ENCODE data around the gene TXNDC17.
A peak's percentile ranks its signal among the peaks of the same experiment; 100 is the strongest.
"Not testable (repeated sequence)": the region's sequence is repeated elsewhere in the genome, so short reads cannot be mapped to it uniquely, and the experiment has no call there.

TXNDC17 gene

DNA sequence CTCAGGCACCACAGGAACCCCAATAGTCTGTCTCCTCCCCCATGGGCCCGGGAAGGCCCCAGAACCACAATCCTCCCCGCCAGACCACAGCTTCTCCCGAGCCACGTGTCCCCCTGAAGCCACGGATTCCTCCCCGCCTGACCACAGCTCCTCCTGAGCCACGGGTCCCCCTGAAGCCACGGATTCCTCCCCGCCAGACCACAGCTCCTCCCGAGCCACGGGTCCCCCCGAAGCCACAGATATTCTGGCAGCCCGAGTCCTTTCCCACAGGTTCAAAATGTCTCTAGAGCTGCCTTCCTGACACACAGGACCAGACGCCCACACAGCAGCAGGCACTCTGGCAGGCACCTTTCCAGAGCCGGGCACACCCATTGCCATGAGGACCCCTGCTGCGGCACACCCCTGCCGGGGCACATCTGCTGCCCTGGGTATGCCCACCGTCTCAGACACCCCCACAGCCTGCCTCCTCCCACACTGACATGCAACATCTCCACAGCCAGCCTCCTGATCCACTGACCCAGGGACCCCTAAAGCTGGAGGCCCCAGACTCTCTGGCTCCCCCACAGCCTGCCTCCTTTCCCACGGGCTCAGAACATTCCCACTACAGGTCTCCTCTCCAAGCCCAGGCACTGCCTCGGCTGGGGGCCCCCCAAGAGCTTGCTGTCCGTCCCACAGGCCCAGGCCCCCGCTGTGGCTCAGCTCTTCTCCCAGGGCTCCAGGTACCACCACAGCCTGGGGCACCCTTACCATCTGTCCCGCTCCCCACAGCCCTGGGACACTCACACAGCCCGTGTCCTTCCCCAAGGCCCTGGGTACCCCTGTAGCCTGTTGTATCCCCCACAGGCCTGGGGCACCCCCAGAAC lies 2.6 kb upstream of the TXNDC17 start:
- no peak for DNase-seq

DNA sequence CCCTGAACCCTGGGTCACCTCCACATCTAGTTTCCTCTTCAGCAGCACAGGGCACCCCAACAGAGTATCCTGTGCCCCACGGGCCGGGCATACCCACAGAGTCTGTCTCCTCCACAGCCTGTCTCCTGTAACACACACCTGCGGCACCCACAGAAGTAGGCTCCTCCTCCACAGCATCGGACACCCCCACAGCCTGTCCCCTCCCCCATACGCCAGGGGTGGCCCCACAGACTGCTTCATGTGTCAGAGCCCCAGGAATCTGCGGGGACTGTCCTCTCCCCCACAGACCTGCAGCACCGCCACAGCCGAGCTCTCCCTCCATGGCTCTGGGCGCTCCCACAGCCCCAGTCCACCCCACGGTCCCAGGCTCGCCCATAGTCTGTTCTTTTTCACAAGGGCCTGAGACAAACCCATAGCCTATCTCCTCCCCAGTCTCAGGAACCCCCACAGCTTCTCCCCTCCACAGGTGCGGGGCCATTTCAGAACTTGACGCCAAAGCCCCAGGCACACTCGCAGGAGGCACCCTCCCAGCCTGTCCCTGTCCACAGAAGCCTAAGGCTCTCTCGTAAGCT lies 1.8 kb upstream of the TXNDC17 start:
- no peak for DNase-seq

DNA sequence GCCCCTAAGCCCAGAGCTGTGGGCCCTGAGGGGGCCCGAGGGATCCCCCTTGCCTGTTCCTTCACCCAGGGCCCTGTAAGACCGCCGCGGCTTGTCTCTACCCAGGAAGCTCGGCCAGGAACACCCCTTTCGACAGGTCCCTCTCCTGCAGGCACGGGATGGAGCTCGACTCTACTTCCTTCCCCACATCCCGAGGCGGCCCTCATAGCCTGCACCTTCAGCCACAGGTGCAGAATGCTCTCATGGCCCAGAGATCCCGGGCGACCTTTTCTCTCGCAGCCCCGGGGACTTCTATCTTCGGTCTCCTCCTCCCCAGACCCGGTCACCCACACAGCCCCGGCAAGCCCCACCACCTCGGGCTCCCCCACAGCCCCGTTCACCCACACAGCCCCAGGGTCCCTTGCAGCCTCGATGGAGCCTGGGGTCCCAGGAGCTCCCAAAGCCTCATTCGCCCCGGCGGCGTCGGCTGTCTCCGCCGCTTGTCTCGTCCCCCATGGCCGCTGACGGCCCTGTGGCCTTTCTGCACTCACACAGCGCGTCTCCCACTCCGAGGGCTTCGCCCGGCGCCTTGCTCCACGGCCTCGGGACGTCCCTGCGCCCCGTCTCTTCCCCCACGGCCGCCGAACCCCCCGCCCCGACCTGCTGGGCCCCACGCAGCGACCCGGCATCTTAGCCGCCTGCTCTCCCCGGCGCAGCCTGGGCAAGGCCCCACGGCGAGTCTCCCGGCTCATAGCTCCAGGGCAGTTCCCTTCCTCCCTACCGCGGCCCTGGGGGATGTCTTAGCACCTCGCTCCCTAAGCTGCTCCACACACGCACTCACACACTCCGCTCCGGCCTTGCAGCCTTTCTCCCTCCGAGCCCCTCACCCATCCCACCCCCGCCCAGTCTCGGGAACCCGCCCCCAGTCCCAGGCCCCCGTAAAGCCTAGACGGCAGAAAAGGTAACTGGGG lies 999 bp upstream of the TXNDC17 start:
- no peak for DNase-seq

DNA sequence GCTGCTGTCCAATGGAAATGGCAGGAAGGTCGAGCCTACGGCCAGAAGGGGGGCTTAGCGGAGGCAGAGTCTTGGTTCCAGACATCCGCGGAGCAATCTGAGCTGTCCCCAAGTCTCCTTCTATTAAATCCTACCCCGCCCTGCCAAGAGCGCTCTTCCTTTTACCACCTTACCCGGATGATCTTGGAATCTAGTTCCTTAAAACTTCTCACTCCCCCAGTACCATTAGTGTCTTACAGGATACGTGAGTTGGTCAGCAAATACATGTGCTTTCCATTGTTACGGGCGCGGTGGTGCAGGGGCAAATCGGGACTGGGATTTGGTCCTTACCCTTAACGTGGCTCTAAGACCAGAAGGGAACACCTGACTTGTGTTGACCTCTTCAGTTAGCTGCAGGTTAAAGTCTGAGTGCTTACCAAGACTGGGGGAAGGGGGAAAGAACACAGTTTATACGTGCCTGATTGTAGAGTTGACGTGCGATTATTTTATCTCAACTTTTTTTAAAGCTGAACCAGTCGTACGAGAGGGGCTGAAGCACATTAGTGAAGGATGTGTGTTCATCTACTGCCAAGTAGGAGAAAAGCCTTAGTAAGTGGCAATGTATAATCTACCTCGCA lies 495 bp downstream of the TXNDC17 start:
- no peak for DNase-seq

DNA sequence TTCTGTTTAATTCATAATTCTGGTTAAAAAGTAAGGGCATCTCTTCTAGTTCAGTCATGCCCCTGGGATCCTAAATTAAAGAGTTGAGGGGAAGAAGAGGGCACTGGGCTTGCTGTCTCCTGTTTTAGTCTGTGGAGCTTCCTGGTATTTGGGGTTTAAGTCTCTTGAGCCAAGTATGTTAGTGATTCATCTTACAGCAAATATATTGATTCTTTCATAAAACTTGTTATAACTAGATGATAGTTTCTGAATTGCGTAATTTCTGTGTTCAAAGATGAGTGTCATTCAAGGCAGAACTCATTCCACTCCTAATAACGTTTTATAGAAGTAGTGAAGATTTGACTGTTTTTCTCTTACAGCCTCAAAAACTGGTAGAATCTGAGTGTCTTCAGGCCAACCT lies 1.7 kb downstream of the TXNDC17 start:
- DNase-seq = no peak

DNA sequence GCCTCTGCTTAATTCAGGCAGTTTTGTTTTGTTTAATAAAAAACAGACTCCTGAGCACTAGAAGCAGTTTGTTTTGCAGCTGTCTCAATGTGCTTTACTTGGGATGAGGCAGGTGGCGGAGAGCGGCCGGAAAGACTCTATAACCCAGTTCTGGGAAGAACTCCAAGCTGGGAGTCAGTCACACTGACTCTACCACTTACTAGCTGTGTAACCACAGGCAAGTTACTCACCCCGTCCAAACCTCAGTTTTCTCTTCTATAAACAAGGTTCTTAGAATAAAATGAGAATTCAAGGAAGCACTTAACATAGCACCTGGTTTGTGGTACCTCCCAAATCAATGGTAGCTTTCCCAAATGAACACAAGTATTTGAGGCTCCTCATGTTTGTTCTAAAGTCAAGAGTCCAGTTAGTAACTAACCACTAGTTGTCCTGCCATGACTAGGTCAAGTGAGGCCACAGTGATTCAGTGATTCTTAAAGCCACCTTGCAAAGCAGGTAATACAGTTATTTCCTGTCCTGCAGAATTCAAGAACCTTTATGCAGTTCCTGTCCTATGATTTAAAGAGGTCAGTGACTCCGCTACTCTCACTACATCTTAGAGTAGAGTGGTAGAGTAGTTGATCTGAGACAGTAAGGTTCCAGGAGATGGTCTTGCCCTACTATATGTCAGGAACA lies 2.7 kb downstream of the TXNDC17 start:
- DNase-seq = no peak

DNA sequence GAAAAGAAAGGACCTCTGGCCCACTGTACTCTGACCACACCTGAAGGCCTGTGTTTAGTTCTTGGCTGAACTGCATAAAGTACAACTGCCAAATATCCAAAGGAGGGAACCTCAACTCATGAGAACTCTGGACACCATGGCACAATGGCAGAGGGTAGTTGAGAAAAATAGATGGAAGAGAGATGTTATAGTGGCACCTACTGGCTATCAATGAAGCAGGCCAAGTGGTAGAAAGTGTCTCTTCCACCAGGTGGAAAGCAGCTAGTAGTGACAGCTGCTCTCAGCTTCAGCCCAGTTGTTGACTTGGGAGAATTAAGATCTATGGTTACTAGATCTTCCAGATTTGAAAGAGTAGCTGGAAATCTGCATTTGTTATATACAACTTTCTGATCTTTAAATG lies 7.3 kb downstream of the TXNDC17 start:
- no peak for DNase-seq

DNA sequence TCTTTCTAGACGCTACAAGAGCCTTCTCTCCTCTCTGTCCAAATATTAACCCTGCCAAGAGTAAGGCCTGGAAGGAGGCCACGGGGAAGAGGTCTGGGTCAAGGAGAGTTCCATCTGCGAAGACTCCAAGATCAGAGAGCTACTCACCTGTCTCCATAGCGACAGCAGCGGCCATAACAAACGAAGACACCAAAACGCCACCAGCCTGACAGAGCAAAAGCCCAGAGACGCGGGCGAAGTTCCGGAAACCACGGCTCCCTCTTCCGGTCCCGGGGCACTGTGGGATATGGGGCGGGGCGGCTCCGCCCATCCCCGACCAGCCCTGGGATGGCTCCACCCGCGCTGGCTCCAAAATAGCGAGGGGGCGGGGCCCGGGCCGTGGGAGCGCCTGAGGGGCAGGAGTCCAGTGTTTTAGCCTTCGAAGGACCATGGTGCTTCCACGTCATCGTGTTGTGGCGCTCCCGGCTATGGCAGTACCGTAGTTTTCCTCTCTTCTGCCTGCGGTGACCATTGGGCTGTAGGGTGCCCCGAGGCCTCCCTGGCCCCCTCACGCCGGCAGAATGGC lies 10.6 kb downstream of the TXNDC17 start, which contains the start of the genes C17orf100 and MED31:
C17orf100 (plus strand) TSS at position 409 of the 565 bp plus-strand sequence; CDS start at position 561, 152 bp downstream.
MED31 (minus strand) TSS at position 252 of the 565 bp plus-strand sequence; CDS start at position 175, 77 bp downstream.
- DNase-seq = peak; percentile 91

DNA sequence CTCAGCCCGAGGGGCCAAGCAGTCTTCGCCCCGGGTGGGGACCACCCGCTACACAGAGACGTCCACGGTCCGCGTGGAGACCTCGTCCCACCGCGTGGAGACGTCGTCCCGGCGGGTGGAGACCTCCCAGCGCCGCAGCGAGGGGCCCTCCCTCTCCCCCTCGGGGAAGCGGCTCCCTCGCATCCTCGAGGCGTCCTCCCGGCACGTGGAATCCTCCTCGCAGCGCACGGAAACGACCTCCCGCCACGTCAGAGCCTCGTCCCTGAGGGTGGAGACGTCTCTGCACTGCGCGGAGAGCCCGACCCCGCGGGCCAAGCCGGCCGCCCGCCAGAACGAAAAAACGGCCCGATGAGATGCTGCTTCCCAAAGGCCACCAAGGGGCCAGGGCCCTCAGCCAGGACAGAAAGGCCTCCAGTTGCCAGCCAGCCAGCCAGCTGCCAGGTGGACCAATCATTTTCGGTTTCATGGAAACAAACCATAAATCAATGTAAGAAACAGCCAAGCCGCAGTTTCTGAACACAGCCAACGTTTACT lies 11.1 kb downstream of the TXNDC17 start:
- DNase-seq = no peak

DNA sequence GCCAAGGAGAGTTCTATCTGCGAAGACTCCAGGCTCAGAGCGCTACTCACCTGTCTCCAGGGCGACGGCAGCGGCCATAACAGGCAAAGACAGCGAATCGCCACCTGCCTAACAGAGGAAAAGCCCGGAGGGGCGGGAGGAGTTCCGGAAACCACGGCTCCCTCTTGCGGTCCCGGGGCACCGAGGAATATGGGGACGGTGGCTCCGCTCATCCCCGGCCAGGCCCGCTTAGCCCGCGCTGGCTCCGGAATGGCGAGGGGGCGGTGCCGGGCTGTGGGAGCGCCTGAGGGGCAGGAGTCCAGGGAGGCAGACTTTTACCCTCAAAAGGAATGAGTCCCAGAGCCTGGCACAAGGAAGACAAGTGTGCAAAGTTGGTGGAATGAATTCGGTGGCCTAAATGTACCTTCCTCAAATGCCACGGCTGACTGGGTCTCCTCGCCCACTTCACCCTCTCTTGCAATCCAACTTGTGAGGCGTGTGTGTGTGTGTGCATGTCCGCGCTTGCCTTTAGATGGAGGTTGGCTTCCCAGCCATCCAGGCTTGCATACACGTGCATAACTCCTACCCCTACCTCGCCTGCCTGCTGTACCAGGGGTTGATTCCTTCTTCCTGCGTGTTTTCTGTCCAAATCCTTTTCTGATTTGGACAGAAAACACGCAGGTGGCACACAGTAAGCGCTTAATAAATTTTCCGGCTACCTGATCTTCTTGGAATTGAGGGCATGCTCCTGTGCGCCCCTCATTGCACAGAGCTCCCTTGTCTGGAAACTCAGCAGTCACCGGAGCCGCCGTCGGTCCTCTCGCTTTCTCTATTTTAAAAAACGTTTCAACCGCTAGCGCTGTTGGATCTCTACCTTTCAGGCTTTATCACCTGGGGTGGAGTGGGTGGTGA lies 14.2 kb downstream of the TXNDC17 start:
- no peak for DNase-seq

DNA sequence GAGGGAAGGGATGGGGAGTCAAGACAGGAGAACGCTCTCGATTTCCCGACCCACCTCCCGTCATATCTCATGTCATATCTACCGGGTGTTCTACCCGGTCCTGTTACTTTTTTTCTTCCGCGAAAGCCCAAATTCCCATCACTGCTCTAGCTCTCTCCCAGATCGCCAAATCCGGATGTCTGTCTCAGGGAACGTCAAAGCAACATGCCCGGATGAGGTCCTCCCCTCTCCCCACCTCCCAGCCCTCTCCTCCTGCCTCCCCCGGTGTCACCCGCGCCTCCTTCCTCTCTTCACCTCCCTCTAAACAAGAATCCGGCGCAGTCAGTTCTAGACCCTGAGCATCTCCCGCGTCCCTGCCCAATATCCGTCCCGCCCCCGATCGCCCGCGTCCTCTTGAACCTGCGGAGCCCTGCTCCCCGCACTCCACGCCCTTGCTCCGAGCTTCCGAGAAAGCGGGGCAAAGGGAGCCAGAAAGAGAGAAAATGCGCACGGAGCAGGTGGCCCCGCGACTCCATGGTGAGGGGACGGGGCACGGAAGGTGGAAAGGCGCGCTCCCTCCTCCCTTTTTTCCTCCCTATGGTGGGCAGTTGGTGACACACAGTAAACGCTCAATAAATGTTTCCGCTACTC lies 15.0 kb downstream of the TXNDC17 start:
- not testable (repeated sequence) for DNase-seq

DNA sequence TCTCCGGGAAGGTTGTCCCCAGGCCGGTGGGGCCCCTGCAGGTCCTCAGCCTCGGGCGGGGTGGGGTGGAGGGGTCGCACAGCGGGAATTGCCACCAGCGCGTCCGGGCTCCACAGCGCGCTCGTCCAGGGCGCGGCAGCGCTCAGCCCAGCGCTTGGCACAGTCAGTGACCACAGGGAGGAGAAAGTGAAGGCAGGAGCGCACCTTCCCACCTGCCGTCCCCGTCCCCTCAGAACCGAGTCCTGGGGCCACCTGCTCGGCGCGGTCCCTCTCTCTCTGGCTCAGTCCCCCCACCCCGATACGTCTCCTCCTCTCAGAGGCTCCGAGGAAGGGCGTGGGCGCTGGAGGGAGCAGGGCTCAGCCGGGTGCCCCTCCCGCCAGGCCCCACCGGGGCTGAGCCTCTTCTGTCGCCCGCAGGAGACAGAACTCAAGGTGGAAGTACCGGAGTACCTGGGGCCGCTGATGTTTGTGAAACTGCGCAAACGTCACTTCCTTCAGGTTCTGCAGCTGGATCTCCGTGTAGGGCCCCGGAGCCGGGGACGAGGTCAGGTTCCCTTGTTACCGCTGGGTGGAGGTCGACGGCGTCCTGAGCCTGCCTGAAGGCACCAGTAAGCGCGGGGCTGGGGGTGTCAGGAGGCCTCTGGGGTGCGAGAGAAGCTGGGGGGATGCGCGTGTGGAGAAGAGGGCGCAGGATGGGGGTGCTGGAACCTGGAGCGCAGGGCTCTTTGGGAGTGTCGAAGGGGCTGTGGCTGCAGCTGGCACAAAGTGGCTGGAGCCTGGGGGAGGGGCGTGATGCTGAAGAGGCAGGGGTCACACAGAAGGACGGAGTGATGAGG lies 16.2 kb downstream of the TXNDC17 start:
- peak; percentile 55 for DNase-seq

DNA sequence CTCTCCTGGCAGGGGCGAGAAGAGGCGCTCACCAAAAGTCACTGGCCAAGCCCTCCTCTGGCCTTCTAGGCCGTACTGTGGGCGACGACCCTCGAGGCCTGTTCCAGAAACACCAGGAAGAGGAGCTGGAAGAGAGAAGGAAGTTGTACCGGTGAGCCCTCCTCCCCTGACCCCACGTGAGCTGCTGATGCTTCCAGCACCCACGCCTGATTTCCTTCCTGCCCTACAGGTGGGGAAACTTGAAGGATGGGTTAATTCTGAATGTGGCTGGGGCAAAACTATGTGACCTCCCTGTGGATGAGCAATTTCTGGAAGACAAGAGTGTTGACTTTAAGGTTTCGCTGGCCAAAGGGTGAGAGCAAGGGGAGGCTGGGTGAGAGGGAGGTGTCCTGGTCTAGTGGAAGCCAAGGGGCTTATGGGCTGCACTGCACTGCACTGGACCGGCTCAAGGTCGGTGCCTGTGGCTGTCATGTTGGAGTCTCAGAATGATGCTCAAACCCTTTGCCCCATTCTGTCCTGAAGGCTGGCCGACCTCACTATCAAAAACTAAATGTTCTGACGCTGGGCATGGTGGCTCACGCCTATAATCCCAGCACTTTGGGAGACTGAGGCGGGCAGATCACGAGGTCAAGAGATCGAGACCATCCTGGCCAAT lies 16.9 kb downstream of the TXNDC17 start:
- no peak for DNase-seq

DNA sequence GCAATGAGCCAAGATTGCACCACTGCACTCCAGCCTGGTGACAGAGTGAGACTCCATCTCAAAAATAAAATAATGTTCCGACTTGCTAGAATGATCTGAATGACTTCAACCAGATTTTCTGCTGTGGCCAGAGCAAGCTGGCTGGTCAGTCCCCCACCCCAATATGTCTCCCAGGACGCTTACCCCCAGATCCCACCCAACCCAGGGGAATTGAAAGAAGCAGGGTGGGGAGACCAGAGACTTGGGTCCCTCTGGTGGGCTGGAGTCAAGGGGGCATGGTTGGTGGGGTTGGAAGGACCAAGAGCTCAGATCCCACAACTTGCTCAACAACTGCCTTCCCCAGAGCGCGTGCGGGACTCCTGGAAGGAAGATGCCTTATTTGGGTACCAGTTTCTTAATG lies 17.6 kb downstream of the TXNDC17 start:
- DNase-seq = not testable (repeated sequence)

DNA sequence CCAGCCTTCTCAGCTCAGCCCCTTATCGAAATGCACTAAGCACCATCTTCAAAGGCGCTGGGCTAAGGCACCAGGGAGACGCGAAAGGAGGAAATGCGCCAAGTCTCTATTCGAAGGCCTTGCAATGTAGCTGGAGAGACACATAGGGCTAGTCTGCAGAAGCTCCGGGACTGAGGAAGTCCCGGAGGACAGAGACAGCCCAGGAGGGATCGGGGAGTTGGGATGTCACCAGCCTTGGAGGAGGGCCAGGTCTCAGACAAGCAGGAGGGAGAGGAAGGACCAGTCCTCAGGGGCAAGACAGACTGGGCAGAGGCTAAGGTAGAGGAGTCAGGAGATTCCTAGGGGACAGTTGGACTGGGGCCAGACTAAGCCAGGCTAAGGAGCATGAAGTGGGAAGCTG lies 19.2 kb downstream of the TXNDC17 start:
- no peak for DNase-seq

DNA sequence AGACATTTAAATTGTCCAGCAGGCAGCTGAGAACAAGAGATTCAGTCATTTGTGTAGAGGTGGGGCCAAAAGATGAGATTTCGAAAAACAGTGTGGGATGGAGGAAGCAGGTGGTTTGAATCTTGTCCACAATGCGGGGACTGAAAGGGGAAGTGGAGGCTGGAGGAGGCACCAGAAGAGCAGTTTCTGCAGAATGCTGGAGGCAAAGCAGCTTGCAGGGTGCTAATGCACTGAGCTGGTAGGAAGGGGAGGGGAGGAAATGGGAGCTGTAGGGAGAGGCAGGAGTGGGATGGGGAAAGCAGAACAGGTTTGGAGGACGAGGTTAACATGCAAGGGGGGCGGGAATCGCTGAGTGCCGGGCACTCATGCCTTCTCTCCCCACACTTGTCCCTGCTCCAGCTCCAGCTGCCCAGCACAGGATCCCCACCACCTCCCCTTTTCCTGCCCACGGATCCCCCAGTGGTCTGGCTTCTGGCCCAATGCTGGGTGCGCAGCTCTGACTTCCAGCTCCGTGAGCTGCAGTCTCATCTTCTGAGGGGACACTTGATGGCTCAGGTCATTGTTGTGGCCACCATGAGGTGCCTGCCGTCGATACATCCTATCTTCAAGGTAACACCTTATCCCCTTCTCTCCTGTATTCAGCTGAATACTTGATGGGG lies 20.1 kb downstream of the TXNDC17 start:
- DNase-seq = no peak

DNA sequence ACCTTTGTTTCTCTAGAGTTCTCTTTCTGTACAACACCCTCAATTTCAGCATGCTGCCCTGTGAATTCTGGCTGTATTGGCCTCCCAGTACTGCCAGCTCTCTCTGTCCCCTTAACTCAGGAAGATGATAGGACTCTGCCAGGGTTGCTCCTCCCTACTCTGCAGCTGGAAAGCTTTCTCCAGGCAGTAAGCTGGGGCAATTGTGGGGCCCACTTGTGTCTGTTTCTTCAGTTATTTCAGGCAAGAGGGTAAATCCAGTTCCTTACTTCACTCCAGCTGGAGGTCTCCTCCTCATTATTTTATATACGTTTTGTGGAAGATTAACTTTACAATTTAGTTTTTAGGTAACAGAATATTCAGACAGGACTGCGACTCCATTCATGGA lies 20.6 kb downstream of the TXNDC17 start:
- DNase-seq = no peak

DNA sequence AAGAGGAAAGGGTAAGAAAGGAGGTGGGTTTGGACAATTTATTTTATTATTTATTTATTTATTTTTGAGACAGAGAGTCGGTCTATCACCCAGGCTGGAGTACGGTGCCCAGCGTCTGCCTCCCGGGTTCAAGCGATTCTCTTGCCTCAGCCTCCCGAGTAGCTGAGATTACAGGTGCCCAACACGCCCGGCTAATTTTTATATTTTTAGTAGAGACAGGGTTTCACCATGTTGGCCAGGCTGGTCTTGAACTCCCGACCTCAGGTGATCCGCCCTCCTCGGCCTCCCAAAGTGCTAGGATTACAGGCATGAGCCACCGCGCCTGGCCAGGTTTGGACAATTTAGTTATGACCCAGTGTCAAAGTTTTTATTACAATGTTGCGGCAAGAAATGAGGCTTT lies 22.3 kb downstream of the TXNDC17 start:
- not testable (repeated sequence) for DNase-seq
